Measurements from ENCODE around the gene PSAPL1. TPM values are rescaled to one million over a fixed set of nuclear protein-coding genes. Genes with fewer than 3 reads are reported as not detected.

The PSAPL1 gene
- total RNA-seq, 4 donors from 2014 or later: 16.4 to 268 (median 137) TPM

- Histone ChIP-seq H3K4me3 (no peak overlapping the region), H3K36me3 (no peaks in the 10 kb centered on the region), H3K4me1 (no peaks in the 10 kb centered on the region), H3K27me3 (no peaks in the 10 kb centered on the region), H3K27ac (no peak overlapping the region), H3K9me3 (no peaks in the 10 kb centered on the region)
- DNase-seq (ENCODE audit: low spot score in 2 of 2): no peak
- 93% methylated on average over 9 of the region's 9 CpGs for WGBS
- TF ChIP-seq POLR2A (IDR thresholded peaks at IDR 0.05) (no peak), EP300 (IDR thresholded peaks at IDR 0.05) (no peak), CTCF (IDR thresholded peaks at IDR 0.05) (no peak), POLR2AphosphoS5 (IDR thresholded peaks at IDR 0.05) (no peak)
Observed at GRCh38 chr4:7465017-7465416, 30.3 kb upstream of the PSAPL1 start.

- Histone ChIP-seq H3K27ac (no peak overlapping the region), H3K4me3 (no peak overlapping the region), H3K9me3 (no peaks in the 10 kb centered on the region), H3K27me3 (no peaks in the 10 kb centered on the region), H3K4me1 (no peaks in the 10 kb centered on the region), H3K36me3 (no peaks in the 10 kb centered on the region)
- DNase-seq (ENCODE audit: low spot score in 2 of 2): no peak
- TF ChIP-seq EP300 (IDR thresholded peaks at IDR 0.05) (no peak), POLR2AphosphoS5 (IDR thresholded peaks at IDR 0.05) (no peak), CTCF (IDR thresholded peaks at IDR 0.05) (no peak), POLR2A (IDR thresholded peaks at IDR 0.05) (no peak)
- 87% methylated on average over 5 of the region's 5 CpGs for WGBS
Observed at GRCh38 chr4:7464259-7464655, 29.5 kb upstream of the PSAPL1 start.

GRCh38 chr4:7463566-7464258 lies 29.0 kb upstream of the PSAPL1 start:
- Histone ChIP-seq H3K27ac (no peak overlapping the region), H3K4me1 (no peaks in the 10 kb centered on the region), H3K36me3 (no peaks in the 10 kb centered on the region), H3K9me3 (no peaks in the 10 kb centered on the region), H3K27me3 (no peaks in the 10 kb centered on the region), H3K4me3 (no peak overlapping the region)
- WGBS: 73% methylated on average over 19 of the region's 20 CpGs
- no peak for DNase-seq (ENCODE audit: low spot score in 2 of 2)
- TF ChIP-seq EP300 (IDR thresholded peaks at IDR 0.05) (no peak), POLR2A (IDR thresholded peaks at IDR 0.05) (no peak), POLR2AphosphoS5 (IDR thresholded peaks at IDR 0.05) (no peak)

- Histone ChIP-seq H3K27me3 (no peaks in the 10 kb centered on the region), H3K27ac (no peak overlapping the region), H3K4me3 (no peak overlapping the region), H3K9me3 (no peaks in the 10 kb centered on the region), H3K4me1 (no peaks in the 10 kb centered on the region), H3K36me3 (no peaks in the 10 kb centered on the region)
- DNase-seq (ENCODE audit: low spot score in 2 of 2): no peak
- no peak for TF ChIP-seq EP300 (IDR thresholded peaks at IDR 0.05)
- no peak for TF ChIP-seq POLR2A (IDR thresholded peaks at IDR 0.05)
- TF ChIP-seq CTCF (IDR thresholded peaks at IDR 0.05): no peak
- TF ChIP-seq POLR2AphosphoS5 (IDR thresholded peaks at IDR 0.05): no peak
- WGBS: 38% methylated on average over 3 of the region's 11 CpGs
Observed at GRCh38 chr4:7462509-7462971, 27.8 kb upstream of the PSAPL1 start.

- Histone ChIP-seq H3K4me1 (no peaks in the 10 kb centered on the region), H3K27ac (no peak overlapping the region), H3K9me3 (no peaks in the 10 kb centered on the region), H3K36me3 (no peaks in the 10 kb centered on the region), H3K27me3 (no peaks in the 10 kb centered on the region), H3K4me3 (no peak overlapping the region)
- 89% methylated on average over 17 of the region's 17 CpGs for WGBS
- no peak for DNase-seq (ENCODE audit: low spot score in 2 of 2)
- TF ChIP-seq POLR2A (IDR thresholded peaks at IDR 0.05) (no peak), POLR2AphosphoS5 (IDR thresholded peaks at IDR 0.05) (no peak), EP300 (IDR thresholded peaks at IDR 0.05) (no peak), CTCF (IDR thresholded peaks at IDR 0.05) (no peak)
Observed at GRCh38 chr4:7461230-7461629, 26.5 kb upstream of the PSAPL1 start.
